HEK293 (cell line): Measurements from ENCODE around the gene PNMA1.

ENCODE experiments used
- CTCF ChIP-seq: fragments of 450-650 bp; formaldehyde crosslinking; IDR thresholded peaks from 2 replicates; pipeline ENCODE4 v1.5.1; 2016; ENCODE audit warnings: missing biosample characterization, missing genetic modification characterization
- MZF1 ChIP-seq: fragments of 450-650 bp; formaldehyde crosslinking; IDR thresholded peaks from 2 replicates; pipeline ENCODE4 v1.5.1; 2017; ENCODE audit warnings: missing biosample characterization, missing genetic modification characterization, borderline replicate concordance
- PBX3 ChIP-seq: sonication (generic); formaldehyde crosslinking; IDR thresholded peaks from 2 replicates; pipeline ENCODE4 v1.8.1; 2022; ENCODE audit warnings: mild to moderate bottlenecking, moderate library complexity, missing genetic modification reagents
- ZNF169 ChIP-seq: fragments of 450-650 bp; formaldehyde crosslinking; IDR thresholded peaks from 2 replicates; pipeline ENCODE4 v1.5.1; 2016; ENCODE audit warnings: missing biosample characterization, missing genetic modification characterization
- ZNF248 ChIP-seq: fragments of 450-650 bp; formaldehyde crosslinking; IDR thresholded peaks from 2 replicates; pipeline ENCODE4 v1.5.1; 2017; ENCODE audit warnings: missing biosample characterization, missing genetic modification characterization
- ZNF350 ChIP-seq: fragments of 450-650 bp; formaldehyde crosslinking; IDR thresholded peaks from 2 replicates; pipeline ENCODE4 v1.5.0; 2017; ENCODE audit warnings: missing biosample characterization, mild to moderate bottlenecking, missing genetic modification characterization
- TF ChIP-seq, protein P1 (sequence below): fragments of 450-650 bp; formaldehyde crosslinking; IDR thresholded peaks from 2 replicates; pipeline ENCODE4 v1.5.1; 2016; ENCODE audit warnings: missing biosample characterization, missing genetic modification characterization
- TF ChIP-seq, protein P2 (sequence below): fragments of 450-650 bp; formaldehyde crosslinking; IDR thresholded peaks from 2 replicates; pipeline ENCODE4 v1.5.1; 2016; ENCODE audit warnings: missing biosample characterization, missing genetic modification characterization
- TF ChIP-seq, protein P3 (sequence below): fragments of 450-650 bp; formaldehyde crosslinking; IDR thresholded peaks from 2 replicates; pipeline ENCODE4 v1.5.1; 2016; ENCODE audit warnings: missing biosample characterization, missing genetic modification characterization

- TF ChIP-seq CTCF (tag by site-specific recombination) (no peak), PBX3 (no peak), ZNF350 (tag by site-specific recombination) (no peak), MZF1 (tag by site-specific recombination) (no peak), ZNF248 (tag by site-specific recombination) (no peak), ZNF169 (tag by site-specific recombination) (no peak)
- TF ChIP-seq, protein P1, sequence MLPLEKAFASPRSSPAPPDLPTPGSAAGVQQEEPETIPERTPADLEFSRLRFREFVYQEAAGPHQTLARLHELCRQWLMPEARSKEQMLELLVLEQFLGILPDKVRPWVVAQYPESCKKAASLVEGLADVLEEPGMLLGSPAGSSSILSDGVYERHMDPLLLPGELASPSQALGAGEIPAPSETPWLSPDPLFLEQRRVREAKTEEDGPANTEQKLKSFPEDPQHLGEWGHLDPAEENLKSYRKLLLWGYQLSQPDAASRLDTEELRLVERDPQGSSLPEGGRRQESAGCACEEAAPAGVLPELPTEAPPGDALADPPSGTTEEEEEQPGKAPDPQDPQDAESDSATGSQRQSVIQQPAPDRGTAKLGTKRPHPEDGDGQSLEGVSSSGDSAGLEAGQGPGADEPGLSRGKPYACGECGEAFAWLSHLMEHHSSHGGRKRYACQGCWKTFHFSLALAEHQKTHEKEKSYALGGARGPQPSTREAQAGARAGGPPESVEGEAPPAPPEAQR (tag by site-specific recombination): no peak
- TF ChIP-seq, protein P2, sequence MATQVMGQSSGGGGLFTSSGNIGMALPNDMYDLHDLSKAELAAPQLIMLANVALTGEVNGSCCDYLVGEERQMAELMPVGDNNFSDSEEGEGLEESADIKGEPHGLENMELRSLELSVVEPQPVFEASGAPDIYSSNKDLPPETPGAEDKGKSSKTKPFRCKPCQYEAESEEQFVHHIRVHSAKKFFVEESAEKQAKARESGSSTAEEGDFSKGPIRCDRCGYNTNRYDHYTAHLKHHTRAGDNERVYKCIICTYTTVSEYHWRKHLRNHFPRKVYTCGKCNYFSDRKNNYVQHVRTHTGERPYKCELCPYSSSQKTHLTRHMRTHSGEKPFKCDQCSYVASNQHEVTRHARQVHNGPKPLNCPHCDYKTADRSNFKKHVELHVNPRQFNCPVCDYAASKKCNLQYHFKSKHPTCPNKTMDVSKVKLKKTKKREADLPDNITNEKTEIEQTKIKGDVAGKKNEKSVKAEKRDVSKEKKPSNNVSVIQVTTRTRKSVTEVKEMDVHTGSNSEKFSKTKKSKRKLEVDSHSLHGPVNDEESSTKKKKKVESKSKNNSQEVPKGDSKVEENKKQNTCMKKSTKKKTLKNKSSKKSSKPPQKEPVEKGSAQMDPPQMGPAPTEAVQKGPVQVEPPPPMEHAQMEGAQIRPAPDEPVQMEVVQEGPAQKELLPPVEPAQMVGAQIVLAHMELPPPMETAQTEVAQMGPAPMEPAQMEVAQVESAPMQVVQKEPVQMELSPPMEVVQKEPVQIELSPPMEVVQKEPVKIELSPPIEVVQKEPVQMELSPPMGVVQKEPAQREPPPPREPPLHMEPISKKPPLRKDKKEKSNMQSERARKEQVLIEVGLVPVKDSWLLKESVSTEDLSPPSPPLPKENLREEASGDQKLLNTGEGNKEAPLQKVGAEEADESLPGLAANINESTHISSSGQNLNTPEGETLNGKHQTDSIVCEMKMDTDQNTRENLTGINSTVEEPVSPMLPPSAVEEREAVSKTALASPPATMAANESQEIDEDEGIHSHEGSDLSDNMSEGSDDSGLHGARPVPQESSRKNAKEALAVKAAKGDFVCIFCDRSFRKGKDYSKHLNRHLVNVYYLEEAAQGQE (tag by site-specific recombination): no peak
- TF ChIP-seq, protein P3, sequence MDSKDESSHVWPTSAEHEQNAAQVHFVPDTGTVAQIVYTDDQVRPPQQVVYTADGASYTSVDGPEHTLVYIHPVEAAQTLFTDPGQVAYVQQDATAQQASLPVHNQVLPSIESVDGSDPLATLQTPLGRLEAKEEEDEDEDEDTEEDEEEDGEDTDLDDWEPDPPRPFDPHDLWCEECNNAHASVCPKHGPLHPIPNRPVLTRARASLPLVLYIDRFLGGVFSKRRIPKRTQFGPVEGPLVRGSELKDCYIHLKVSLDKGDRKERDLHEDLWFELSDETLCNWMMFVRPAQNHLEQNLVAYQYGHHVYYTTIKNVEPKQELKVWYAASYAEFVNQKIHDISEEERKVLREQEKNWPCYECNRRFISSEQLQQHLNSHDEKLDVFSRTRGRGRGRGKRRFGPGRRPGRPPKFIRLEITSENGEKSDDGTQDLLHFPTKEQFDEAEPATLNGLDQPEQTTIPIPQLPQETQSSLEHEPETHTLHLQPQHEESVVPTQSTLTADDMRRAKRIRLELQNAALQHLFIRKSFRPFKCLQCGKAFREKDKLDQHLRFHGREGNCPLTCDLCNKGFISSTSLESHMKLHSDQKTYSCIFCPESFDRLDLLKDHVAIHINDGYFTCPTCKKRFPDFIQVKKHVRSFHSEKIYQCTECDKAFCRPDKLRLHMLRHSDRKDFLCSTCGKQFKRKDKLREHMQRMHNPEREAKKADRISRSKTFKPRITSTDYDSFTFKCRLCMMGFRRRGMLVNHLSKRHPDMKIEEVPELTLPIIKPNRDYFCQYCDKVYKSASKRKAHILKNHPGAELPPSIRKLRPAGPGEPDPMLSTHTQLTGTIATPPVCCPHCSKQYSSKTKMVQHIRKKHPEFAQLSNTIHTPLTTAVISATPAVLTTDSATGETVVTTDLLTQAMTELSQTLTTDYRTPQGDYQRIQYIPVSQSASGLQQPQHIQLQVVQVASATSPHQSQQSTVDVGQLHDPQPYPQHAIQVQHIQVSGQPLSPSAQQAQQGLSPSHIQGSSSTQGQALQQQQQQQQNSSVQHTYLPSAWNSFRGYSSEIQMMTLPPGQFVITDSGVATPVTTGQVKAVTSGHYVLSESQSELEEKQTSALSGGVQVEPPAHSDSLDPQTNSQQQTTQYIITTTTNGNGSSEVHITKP (tag by site-specific recombination): no peak
These were observed 28.5 kb upstream of the PNMA1 start for GRCh38 chr14:73742520-73743238.
